Effector CD4-positive, alpha-beta T cell (primary cell): Measurements from ENCODE around the gene DNMBP.
"Not testable (repeated sequence)": the region's sequence is repeated elsewhere in the genome, so short reads cannot be mapped to it uniquely, and the experiment has no call there.

Experiments
- DNase-seq: peaks from one replicate; pipeline ENCODE4 v3.0.0-alpha.2; 2020

DNMBP gene

DNA sequence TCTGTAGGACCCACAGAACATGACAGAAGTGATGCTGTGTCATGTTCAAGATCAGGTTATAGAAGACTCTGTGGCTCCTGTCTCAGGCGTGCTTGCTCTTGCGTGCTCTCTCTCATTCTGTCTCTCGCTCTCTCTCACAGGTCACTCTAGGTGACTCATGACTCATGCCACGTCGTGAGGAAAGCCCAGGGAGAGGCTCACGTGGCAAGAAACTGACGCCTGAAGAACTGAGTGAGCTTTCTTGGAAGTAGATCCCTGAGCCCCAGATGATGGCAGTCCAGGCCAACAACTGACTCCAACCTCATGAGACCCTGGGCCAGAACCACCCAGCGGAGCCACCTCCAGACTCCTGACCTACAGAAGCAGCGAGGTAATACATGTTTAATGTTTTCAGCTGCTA is 103.3 kb downstream of the DNMBP start:
- no peak for DNase-seq

DNA sequence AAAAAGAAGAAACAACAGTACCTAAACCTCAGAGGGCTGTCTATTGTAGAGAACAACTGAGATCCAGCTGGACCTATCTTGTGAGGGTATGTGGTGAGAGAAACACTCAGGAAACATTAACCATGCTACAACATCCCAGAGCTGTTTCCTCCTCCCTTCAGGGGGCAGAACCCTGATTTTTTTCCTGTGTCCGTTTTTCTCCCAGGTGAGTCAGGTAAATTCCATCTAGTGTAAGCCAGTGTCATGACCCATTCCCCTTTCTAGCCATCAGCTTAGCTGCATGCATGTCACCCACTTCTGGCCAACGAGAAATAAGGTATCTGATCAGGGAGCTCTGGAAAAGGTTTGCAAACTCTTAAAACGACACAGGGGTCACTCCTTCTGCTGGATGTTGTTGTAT is 103.8 kb downstream of the DNMBP start:
- no peak for DNase-seq

DNA sequence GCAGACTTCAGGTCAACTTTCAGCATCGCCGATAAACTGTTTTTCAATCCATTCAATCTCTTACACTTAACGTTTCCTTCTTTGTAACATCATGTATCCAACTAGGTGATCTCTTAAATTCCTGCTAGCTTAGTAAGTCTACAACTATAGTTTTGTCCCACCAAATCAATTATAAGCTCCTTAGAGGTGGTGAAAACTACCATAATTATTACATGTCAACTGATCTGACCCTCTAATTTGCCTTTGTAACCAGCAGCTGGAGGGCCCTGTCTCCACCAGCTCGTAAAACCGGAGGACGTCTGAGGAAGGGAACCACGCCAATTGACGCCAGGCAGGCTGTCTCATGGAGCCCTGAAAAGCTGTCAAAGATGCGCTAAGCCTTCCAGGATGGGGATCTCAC is 113.9 kb downstream of the DNMBP start:
- DNase-seq, result no peak

DNA sequence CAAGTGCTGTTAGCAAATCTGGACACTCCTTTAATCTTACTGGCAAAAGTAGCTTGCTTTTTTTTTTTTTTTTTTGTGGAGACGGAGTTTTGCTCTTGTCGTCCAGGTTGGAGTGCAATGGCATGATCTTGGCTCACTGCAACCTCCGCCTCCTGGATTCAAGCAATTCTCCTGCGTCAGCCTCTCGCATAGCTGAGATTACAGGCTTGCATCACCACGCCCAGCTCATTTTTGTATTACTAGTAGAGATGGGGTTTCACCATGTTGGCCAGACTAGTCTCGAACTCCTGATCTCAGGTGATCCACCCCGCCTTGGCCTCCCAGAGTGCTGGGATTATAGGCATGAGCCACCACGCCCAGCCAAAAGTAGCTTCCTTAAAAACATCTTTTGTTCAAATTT is 114.7 kb downstream of the DNMBP start:
- DNase-seq, result not testable (repeated sequence)

DNA sequence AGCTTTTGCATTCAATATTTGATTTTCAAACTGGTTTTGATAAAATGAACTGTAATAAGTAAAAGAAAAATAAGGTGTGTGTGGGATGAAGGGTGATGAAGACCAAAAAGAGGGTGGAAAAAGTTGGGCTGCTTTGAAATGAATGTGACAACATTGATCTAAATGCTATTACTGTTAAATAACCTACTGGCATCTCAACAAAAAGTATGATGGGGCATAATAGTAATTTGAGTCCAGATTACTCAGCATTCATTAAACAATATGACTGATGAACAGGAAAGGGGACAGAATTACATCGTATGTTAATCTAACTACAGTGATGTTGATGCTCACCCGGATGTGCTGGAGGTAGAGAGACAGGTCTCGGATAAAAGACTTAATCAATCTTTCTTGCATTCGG is 115.1 kb downstream of the DNMBP start:
- DNase-seq, result no peak

DNA sequence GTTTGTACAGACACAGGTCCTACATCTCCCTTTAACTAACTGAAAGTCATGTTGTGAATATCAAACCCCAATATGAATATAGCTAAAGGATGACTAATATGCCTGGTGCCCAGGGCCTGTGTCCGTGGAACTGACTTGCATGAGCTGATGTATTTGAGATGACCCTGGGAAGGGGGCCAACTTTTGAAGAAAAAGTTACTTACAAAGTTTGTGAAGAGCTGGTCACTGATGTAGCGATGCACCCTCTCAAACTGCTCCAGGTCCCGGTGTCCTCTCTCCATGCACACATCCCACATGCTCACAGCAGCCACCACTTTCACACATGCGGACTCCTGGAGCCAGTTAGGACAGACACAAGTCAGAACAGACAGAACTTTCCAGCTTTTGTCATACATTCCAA is 121.1 kb downstream of the DNMBP start:
- no peak for DNase-seq

DNA sequence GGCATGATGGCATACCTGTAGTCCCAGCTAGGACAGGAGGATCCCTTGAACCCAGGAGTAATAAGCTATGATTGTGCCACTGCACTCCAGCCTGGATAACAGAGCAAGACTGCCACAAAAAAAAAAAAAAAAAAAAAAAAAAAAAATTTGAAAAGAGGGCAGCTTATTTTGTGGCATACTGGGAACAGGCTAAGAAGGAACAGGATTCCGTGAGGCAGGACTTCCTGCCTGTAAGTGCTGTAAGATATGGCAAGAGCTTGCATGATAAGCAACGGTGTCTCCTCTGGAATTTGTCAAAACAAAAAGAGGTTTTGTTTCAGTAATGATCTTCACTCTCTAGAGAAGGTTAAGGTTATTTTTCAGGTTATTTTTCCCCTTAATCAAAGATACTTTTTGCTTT is 126.2 kb downstream of the DNMBP start:
- DNase-seq, result no peak

DNA sequence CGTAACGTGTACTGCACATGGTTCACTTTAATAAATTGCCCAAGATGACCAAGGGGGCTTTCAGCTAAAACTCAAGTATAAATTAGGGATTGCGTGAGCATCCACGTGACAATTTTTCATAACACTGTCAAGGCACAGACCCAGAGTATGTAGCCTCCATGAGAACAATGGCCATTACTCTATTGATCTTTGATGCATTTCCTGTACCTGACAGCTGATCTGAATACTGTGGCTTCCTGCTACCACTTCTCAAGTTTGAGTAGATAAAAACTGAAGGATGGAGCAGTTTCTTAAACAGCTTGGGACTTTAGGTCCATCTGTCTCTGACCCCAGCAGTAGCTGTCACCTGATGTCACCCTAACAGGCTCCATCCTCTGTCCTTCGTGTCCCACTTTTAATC is 128.4 kb downstream of the DNMBP start:
- DNase-seq, result no peak

DNA sequence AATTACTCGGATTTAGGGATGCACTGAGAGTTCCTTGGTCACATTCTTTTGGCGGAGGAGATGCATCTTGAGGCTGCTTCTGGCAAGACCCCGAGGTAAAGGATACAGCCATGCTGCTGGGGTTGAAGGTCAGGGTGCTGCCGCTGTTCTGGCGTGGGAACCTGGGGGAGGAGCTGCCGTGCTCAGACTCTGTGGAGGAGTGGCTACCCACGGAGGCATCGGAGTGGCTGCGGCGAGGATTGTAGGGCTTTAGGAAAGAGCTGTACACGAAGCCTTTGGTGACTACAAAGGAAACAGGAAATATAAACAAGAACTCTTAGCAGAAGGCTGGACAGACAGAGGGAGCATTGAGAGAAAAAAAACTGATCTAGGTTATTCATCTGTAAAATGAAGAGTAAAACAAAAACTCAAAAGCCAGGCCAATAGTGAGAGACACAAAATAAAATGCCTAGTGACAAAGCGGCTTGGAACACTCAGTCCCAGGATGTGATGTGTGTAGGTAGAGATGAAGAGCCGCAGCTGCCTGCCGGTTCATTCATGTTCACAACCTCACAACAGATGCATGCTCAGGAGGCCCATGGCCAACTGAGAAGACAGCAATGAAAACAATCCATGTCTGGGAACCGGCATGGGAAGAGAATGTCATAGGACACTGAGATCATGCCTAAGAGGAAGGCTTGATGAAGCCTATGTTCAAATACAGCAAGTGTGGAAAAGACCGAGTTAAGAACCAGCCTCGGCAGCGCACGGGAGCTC is 129.5 kb downstream of the DNMBP start:
- DNase-seq, result no peak

DNA sequence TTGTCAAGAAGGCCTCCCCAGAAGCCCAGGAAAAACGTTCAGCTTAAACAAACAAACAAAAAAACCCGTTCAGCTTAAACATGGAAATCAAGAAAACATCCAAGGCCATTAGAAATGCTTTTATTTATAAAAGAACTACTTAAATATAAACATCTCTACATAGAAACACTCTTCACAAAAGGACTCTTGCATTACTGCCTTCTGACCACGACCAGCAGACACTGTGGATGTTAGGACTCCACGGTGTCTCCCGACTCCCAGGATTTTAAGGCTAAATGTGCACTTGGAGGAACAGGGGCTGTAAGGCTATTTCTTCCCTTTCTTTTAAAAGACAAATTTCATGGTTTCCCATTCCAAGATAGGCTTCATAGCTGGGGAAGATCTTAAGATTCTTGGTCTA is 134.3 kb downstream of the DNMBP start:
- no peak for DNase-seq

DNA sequence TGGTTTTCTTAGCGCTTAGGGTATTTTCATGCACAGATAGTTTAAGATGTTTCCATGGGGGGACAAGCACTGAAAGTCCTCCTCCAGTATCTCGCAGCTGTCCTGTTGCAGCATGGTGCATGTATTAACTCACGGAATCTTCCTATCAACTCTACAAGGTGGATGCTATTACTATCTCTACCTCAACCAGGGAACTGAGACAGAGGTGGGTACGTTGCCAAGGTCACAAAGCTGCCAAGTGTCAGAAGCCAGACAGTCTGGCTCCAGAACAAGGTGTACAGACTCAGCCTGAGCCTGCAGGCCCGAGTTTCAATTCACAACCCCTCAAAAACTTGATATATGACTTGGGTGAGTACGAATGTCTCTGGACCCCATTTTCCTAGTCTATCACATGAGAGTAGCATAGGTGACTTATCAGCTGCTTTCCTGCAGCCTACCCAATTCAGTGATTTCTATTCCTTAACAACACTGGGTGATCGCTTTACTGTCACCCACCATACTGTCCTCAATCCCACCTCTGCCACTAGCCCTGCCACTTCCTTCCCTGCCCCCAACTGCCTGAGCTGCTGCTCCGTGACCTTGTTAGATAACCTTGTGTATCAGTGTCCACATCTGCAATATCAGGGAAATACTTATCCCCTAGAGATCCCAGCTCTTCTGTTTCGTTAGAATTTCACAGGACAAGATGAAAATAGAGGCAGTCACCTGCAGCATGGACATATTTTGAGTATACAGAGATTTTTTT is 135.2 kb downstream of the DNMBP start:
- DNase-seq, result no peak

DNA sequence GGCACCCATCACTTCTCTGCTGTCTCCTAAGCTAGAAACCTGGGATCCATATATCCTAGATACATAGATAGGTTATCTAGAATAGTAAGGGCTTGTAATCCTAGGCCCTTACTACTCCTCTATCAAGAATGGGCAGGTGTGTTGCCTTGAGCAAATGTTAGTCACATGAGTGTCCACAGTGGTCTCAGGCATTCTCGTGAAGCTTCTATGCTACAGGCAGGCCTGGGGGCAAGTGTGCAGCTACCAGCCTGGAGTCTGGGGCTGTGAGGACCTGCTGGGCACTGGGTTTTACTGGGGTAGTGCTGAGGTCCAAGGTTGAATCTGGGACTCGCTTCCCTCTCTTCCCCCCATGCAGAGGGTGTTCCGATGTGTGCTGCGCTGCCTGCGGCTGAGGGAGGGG is 135.9 kb downstream of the DNMBP start:
- DNase-seq, result no peak

DNA sequence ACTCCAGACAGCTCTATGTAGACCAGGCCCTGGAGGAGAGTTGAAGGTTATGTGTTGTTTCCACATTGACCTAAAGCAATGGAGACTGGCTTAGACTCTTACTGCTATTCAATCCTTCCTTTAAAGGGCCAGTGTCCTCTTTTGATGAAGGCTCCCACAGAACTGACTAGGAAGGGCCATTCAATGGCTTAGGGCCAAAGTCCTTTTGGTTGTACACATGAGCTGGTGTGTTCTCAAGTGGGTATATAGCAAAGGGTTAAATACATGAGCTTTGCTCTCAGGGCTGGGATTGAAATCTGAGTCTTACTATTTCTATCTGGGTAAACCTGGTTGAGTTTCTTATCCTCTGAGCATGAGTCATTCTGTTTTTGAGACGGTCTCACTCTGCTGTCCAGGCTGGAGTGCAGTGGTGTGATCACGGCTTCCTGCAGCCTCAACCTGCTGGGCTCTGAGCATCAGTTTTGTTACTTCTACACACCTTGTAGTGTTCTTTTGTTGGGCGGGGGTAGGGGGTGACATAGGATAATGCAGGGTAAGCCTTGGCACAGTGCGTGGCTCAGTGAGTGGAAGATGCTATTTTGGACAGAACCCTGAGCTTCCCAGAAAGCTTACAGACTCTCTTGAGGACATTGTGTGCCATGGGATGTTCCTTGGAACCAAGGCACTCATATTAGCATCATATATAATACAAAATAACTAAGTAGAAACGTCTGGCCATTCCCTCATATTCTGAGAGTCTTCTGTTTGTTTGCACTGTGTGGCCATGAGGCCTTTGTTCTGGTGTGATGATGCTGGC is 137.2 kb downstream of the DNMBP start:
- DNase-seq, result no peak

DNA sequence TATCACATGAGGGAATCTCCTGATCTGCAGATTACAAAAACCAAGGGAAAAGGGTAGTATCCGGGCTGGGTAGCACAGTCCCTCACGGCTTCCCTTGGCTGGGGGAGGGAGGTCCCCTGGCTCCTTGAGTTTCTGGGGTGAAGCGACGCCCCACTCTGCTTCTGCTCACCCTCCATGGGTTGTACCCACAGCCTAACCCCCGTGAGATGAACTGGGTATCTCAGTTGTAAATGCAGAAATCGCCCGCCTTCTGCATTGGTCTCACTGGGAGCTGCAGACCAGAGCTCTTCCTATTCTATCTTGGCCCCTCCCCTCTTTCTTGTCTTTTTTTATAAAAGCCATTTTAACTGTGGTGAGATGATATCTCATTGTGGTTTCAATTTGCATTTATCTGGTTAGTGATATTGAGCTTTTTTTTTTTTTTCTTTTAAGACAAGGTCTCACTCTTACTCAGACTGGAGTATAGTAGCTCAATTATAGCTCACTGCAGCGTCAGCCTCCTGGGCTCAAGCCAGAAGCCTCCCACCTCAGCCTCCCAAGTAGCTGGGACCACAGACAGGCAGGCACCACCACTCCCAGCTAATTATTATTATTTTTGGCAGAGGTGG is 139.5 kb downstream of the DNMBP start:
- DNase-seq, result no peak

DNA sequence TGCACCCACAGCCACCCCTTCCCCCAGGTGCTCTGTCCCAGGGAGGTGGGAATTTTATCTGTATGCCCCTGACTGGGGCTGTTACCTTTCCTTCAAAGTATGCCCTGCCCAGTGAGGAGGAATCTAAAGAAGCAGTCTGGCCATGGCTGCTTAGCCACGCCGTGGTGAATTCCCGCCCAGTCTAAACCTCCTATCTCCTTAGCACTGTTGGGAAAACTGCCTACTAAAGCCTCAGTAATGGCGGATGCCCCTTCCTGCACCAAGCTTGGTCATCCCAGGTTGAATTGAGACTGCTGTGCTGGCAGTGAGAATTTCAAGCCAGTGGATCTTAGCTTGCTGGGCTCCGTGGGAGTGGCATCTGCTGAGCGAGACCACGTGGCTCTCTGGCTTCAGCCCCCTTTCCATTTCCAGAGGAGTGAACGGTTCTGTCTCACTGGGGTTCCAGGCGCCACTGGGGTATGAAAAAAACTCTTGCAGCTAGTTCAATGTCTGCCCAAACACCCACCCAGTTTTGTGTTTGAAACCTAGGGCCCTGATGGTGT is 140.1 kb downstream of the DNMBP start:
- DNase-seq, result no peak

DNA sequence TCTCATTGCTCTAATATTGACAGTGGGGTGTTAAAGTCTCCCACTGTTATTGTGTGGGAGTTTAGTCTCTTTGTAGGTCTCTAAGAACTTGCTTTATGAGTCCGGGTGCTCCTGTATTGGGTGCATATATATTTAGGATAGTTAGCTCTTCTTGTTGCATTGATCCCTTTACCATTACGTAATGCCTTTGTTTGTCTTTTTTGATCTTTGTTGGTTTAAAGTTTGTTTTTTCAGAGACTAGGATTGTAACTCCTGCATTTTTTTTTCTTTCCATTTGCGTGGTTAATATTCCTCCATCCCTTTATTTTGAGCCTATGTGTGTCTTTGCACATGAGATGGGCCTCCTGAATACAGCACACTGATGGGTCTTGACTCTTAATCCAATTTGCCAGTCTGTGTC is 142.5 kb downstream of the DNMBP start:
- not testable (repeated sequence) for DNase-seq

DNA sequence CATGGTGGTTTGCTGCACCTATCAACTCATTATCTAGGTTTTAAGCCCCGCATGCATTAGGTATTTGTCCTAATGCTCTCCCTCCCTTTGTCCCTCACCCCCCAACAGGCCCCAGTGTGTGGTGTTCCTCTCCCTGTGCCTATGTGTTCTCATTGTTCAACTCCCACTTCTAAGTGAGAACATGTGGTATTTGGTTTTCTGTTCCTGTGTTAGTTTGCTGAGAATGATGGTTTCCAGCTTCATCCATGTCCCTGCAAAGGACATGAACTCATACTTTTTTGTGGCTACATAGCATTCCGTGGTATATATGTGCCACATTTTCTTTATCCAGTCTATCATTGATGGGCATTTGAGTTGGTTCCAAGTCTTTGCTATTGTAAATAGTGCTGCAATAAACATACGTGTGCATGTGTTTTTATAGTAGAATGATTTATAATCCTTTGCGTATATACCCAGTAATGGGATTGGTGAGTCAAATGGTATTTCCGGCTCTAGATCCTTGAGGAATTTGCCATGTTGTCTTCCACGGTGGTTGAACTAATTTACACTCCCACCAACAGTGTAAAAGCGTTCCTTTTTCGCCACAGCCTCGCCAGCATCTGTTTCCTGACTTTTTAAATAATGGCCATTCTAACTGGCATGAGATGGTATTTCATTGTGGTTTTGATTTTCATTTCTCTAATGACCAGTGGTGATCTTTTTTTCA is 146.1 kb downstream of the DNMBP start:
- not testable (repeated sequence) for DNase-seq

DNA sequence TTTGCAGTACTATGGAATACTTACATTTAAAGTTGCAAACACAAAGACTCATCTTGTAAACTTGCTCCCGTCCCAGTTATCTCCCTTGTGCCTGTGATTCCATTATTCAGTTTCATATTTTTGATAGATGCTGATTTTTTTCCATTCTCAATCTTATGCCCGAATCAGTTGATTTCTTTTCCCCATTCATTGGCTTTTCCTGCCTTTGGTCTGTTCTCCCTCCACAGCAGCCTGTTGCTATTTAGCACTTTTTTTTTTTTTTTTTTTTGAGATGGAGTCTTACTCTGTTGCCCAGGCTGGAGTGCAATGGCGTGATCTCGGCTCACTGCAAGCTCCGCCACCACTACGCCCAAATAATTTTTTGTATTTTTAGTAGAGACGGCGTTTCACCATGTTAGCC is 149.3 kb downstream of the DNMBP start:
- DNase-seq, result no peak

DNA sequence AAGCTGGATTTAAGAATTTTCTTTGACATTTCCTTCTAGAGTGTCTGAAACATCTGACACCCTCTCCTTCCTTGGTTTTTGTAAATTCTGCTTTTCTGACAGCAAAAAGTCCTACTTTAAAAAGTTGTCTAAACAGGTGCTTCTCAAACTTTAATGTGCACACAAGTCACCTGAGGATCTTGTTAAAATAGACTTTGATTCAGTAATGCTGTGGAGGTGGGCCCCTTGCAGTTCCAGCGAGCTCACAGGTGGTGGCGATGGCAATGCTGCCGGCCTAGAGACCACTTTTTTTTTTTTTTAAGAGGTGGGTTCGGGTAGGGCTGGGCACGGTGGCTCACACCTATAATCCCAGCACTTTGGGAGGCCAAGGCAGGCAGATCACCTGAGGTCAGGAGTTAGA is 150.2 kb downstream of the DNMBP start:
- no peak for DNase-seq

DNA sequence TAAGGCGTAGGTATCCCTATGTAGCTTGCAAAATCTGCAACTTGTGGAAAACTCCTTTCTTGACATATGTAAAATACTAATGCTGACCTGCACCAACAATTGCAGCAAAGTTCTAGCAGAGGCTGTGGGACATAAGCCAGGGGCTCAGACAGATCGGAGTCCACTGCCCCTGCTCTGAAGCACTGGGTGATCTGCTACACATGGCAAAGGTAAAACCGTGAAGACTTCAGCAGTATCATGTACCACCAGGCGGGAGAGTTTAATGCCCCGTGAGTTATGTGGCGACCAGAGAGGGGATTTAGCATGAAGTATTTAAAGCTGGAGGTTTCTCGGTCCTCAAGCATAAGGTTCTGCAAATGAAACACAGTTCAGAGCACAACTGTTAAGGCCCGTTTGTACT is 150.9 kb downstream of the DNMBP start:
- no peak for DNase-seq

DNA sequence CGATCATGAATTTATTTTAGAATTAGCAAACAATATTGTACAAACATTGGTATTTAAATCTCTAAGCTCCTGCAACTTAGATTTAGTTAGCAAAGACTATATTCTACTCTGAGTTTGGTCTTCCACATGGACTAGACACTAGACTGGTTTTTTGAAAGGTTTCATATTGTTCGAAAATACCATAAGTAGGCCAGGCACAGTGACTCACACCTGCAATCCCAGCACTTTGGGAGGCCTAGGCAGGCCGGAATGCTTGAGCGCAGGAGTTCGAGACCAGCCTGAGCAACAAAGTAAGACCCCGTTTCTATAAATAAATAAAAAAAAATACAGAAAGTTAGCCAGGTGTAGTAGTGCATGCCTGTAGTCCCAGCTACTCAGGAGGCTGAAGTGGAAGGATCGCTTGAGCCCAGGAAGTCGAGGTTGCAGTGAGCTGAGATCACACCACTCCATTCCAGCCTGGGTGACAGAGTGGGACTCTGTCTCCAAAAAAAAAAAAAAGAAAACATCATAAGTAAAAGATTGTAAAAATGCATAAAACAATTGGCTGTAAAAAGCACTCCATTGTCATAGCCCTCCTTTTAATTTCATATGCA is 154.2 kb downstream of the DNMBP start:
- DNase-seq, result no peak

DNA sequence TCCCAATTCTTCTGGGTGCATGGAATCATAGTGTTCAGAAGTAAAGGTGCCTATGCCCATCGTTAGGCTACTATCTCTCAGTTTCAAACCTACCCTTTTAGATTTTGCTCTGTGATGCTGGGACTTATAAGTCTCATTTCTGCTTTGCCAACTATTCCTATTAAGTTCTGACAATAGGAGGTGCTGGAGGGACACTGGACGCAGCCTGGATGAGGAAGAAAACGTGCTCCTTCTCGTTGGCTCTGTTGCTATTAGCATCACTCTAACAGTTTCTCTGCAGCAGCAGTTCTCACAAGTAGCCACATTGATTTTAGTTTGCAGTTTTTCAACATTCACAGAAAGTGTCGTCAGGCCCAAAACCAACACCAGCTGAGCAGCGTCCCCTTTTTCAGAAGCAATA is 154.9 kb downstream of the DNMBP start:
- DNase-seq, result no peak
